ENCODE results near the gene ADAM12.
"Not testable (repeated sequence)": the region's sequence is repeated elsewhere in the genome, so short reads cannot be mapped to it uniquely, and the experiment has no call there.

The ADAM12 gene

DNA sequence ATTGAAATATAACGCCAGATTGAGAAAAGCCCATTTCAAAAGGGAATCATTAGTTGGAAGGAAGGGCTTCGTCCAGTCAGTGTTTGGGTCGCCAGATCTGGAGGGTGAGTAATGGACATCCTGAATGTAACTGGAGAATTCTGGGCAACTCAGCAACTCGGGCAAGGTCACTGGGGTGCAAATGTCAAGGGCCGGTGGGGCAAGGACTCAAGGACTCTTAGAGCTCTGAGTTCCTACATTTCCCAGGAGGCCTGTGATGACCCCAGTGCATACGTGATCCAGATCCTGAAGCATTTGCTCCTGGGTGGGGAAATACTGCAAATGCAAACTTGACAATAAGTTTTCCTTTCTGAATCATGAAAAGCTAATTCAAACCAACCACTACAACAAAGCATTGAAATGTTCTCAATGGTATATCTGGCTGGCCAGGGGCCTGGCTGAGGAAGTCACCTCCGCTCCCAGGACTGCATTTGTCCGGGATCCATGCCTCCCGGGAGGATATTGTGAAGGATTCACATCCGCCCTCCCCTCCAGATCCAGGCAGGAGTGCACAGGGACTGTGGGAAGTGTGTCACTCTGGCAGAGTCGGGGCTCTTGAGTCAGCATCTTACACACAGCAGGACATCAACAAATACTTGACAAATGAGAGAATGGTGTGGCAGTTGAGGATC is 327.9 kb downstream of the ADAM12 start:
- Mint-ChIP-seq H3K27ac (ENCODE audit: low read depth) (no peak overlapping the region), H3K9me3 (no peaks in the 10 kb centered on the region), H3K27me3 (peaks cover 13% of the 10 kb centered on the region), H3K36me3 (ENCODE audit: insufficient read depth) (no peaks in the 10 kb centered on the region), H3K4me3 (no peak overlapping the region), H3K4me1 (no peaks in the 10 kb centered on the region)
- DNase-seq (ENCODE audit: low spot score in 2 of 2) = no peak
- ATAC-seq (replicated peaks; ENCODE audit: extremely low read depth, poor library complexity, severe bottlenecking) = no peak

GRCh38 chr10:126059076-126059826 is 329.0 kb downstream of the ADAM12 start:
- no peaks in the 10 kb centered on the region for H3K36me3 Mint-ChIP-seq (ENCODE audit: insufficient read depth)
- no peak overlapping the region for H3K4me3 Mint-ChIP-seq
- H3K9me3 Mint-ChIP-seq = no peaks in the 10 kb centered on the region
- no peaks in the 10 kb centered on the region for H3K4me1 Mint-ChIP-seq
- ATAC-seq (replicated peaks; ENCODE audit: extremely low read depth, poor library complexity, severe bottlenecking) = no peak
- no peak for DNase-seq (ENCODE audit: low spot score in 2 of 2)
- peaks cover 13% of the 10 kb centered on the region for H3K27me3 Mint-ChIP-seq
- H3K27ac Mint-ChIP-seq (ENCODE audit: low read depth) = no peak overlapping the region

GRCh38 chr10:126058507-126058906 is 329.8 kb downstream of the ADAM12 start:
- no peak for ATAC-seq (replicated peaks; ENCODE audit: extremely low read depth, poor library complexity, severe bottlenecking)
- H3K9me3 Mint-ChIP-seq = no peaks in the 10 kb centered on the region
- H3K4me3 Mint-ChIP-seq = no peak overlapping the region
- no peaks in the 10 kb centered on the region for H3K4me1 Mint-ChIP-seq
- no peak overlapping the region for H3K27ac Mint-ChIP-seq (ENCODE audit: low read depth)
- H3K36me3 Mint-ChIP-seq (ENCODE audit: insufficient read depth) = no peaks in the 10 kb centered on the region
- H3K27me3 Mint-ChIP-seq = peaks cover 13% of the 10 kb centered on the region
- no peak for DNase-seq (ENCODE audit: low spot score in 2 of 2)

- H3K27me3 Mint-ChIP-seq = peaks cover 13% of the 10 kb centered on the region
- no peaks in the 10 kb centered on the region for H3K36me3 Mint-ChIP-seq (ENCODE audit: insufficient read depth)
- no peak for ATAC-seq (replicated peaks; ENCODE audit: extremely low read depth, poor library complexity, severe bottlenecking)
Observed at GRCh38 chr10:126058104-126058503, 330.2 kb downstream of the ADAM12 start.

GRCh38 chr10:126057494-126057893 is 330.8 kb downstream of the ADAM12 start:
- Mint-ChIP-seq H3K9me3 (no peaks in the 10 kb centered on the region), H3K36me3 (ENCODE audit: insufficient read depth) (no peaks in the 10 kb centered on the region), H3K27ac (ENCODE audit: low read depth) (no peak overlapping the region), H3K27me3 (peaks cover 18% of the 10 kb centered on the region), H3K4me1 (no peaks in the 10 kb centered on the region), H3K4me3 (no peak overlapping the region)
- ATAC-seq (replicated peaks; ENCODE audit: extremely low read depth, poor library complexity, severe bottlenecking) = no peak
- DNase-seq (ENCODE audit: low spot score in 2 of 2) = no peak

More at GRCh38 chr10:126058104-126058503, 330.2 kb downstream of the ADAM12 start:
- Mint-ChIP-seq H3K4me1 (no peaks in the 10 kb centered on the region), H3K27ac (ENCODE audit: low read depth) (no peak overlapping the region), H3K4me3 (no peak overlapping the region), H3K9me3 (no peaks in the 10 kb centered on the region)
- no peak for DNase-seq (ENCODE audit: low spot score in 2 of 2)

DNA sequence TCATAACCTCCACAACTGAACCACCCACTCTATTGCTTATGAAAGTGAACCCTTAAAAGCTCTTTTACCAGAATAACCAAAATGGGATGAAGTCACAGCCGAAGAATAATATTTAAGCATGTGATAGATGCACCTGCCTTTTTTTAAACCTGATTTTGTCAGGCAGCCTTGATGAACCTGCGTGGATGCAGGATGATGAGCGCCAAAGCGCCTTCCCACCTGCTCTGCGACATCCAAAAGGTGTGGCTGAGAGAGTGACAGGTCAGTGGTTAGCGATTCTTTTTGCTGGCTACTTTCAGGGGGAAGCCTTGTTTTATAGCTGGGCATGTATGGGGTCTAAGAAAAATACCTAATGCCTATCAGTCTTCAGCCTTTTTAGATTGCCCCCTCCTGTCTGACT is 334.1 kb downstream of the ADAM12 start:
- Mint-ChIP-seq H3K27me3 (peaks cover 19% of the 10 kb centered on the region), H3K4me1 (no peaks in the 10 kb centered on the region), H3K27ac (ENCODE audit: low read depth) (no peak overlapping the region), H3K9me3 (no peaks in the 10 kb centered on the region), H3K36me3 (ENCODE audit: insufficient read depth) (no peaks in the 10 kb centered on the region), H3K4me3 (no peak overlapping the region)
- ATAC-seq (replicated peaks; ENCODE audit: extremely low read depth, poor library complexity, severe bottlenecking) = no peak
- no peak for DNase-seq (ENCODE audit: low spot score in 2 of 2)

DNA sequence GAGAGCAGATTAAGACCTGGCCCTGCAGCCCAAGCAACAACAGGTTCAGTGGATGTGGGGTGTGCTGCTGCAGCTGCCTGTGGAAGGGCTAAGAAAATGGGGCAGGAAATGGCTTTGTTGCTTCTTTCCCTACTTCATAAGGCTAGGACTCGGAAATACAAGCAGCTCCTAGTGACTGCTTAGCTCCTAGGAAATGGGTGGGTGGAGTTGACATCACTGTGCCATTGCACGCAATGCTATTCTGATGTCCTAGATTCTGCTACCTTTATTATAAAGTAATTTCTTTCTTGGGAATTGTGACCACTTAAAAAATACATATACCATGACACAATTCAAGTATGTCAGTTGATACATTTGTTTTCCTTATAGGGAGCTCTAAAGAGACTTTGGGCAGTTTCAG is 336.1 kb downstream of the ADAM12 start:
- Mint-ChIP-seq H3K9me3 (no peaks in the 10 kb centered on the region), H3K4me1 (no peaks in the 10 kb centered on the region), H3K27ac (ENCODE audit: low read depth) (no peak overlapping the region), H3K27me3 (peaks cover 19% of the 10 kb centered on the region), H3K4me3 (no peak overlapping the region), H3K36me3 (ENCODE audit: insufficient read depth) (no peaks in the 10 kb centered on the region)
- ATAC-seq (replicated peaks; ENCODE audit: extremely low read depth, poor library complexity, severe bottlenecking) (no peak), DNase-seq (ENCODE audit: low spot score in 2 of 2) (no peak)

DNA sequence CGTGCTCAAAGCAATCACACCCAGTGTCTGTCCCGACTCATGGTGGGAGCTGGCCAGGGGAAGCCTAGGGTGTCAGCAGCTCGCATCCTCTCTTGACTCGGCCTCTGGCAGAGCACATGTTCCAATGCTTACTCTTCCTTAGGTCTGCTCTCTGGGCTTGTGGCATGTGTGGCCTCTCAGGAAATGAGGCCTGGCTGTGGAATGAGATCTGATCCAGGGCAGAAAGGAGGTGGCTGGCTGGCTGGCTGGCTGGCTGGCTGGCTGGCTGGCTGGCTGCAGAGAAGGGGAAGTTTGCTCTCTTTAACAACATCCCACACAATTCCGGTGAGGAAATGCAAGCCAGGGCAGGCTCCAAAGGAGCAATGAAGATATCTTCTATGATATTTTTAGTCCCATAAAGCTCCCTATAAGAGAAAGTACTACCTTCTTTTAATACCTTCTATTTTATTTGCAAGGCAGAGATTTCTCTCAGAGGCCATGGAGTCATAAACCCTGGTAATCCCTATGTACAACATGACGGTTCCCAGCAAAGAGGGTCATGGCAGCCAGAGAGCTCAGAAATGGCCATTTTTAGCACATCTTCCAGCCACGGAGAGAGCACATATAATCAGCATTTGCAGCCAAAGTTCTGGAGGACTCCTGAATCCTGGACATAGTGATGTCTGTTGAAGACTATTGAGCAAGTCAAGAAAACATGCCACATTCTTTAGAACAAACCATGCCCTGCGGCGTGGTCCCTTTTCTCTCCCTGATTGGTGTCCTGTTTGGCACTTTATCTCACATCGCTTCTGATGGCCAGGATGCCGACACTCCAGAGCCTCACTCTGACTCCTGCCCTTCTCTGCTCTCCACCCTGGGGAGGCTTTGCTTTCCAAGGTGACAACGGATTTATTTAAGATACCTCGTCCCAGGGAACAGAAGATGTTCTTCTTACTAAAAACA is 338.2 kb downstream of the ADAM12 start:
- no peak for DNase-seq (ENCODE audit: low spot score in 2 of 2)
- Mint-ChIP-seq H3K4me3 (no peak overlapping the region), H3K27ac (ENCODE audit: low read depth) (no peak overlapping the region), H3K9me3 (no peaks in the 10 kb centered on the region), H3K4me1 (no peaks in the 10 kb centered on the region), H3K36me3 (ENCODE audit: insufficient read depth) (no peaks in the 10 kb centered on the region), H3K27me3 (peaks cover 19% of the 10 kb centered on the region)
- no peak for ATAC-seq (replicated peaks; ENCODE audit: extremely low read depth, poor library complexity, severe bottlenecking)

- not testable (repeated sequence) for H3K36me3 Mint-ChIP-seq (ENCODE audit: insufficient read depth); H3K4me3 Mint-ChIP-seq; H3K4me1 Mint-ChIP-seq; H3K27ac Mint-ChIP-seq (ENCODE audit: low read depth); H3K9me3 Mint-ChIP-seq; ATAC-seq (replicated peaks; ENCODE audit: extremely low read depth, poor library complexity, severe bottlenecking); DNase-seq (ENCODE audit: low spot score in 2 of 2)
- H3K27me3 Mint-ChIP-seq = peaks cover 17% of the 10 kb centered on the region
Observed at GRCh38 chr10:126047749-126048148, 340.5 kb downstream of the ADAM12 start.

DNA sequence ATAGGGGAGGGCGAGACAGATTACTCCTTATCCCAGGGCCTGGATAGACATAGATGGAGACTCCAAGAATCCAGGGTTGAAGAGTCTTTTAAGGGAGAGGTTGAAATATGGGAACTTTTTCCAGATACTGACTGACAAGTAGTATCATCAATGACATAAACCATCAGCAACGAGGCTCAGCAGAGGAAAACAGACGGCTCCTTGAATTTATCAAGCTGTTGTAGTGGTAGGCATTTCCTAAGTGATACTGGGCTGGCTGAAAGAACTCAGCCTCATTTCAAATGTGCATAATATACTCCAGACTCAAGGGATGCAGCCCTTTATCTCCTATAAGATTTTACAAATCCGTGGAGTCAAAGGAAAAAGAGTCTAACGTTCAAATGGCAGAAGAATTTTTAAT is 341.4 kb downstream of the ADAM12 start:
- H3K4me3 Mint-ChIP-seq = no peak overlapping the region
- H3K4me1 Mint-ChIP-seq = no peaks in the 10 kb centered on the region
- no peaks in the 10 kb centered on the region for H3K36me3 Mint-ChIP-seq (ENCODE audit: insufficient read depth)

GRCh38 chr10:126045861-126046260 is 342.4 kb downstream of the ADAM12 start:
- DNase-seq (ENCODE audit: low spot score in 2 of 2) = no peak
- H3K27ac Mint-ChIP-seq (ENCODE audit: low read depth) = no peak overlapping the region
- no peaks in the 10 kb centered on the region for H3K4me1 Mint-ChIP-seq
- no peak for ATAC-seq (replicated peaks; ENCODE audit: extremely low read depth, poor library complexity, severe bottlenecking)
- no peaks in the 10 kb centered on the region for H3K9me3 Mint-ChIP-seq
- H3K4me3 Mint-ChIP-seq = no peak overlapping the region
- H3K36me3 Mint-ChIP-seq (ENCODE audit: insufficient read depth) = no peaks in the 10 kb centered on the region
- H3K27me3 Mint-ChIP-seq = no peaks in the 10 kb centered on the region

More for the DNA sequence above, 341.4 kb downstream of the ADAM12 start:
- Mint-ChIP-seq H3K9me3 (no peaks in the 10 kb centered on the region), H3K27me3 (peaks cover 8% of the 10 kb centered on the region), H3K27ac (ENCODE audit: low read depth) (no peak overlapping the region)
- no peak for ATAC-seq (replicated peaks; ENCODE audit: extremely low read depth, poor library complexity, severe bottlenecking)
- DNase-seq (ENCODE audit: low spot score in 2 of 2) = no peak

DNA sequence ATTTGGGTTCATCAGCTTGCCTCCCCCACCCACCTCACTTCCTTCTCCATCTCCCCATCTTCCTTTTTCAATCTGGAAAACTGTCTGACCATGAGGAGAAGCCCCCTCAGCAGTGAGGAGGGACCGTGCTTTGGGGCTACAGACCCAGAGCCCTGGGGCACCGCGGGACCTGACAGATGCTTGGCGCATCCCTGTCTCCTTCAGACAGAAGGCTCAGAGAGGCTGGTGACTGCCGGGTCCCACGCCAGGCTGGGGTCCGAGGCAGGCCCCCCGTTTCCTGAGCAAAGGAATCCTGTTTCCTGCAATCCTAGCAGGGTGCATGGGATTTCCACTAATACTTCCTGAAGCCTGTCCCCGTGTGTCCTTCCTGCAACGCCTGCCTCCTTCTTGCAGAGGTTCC is 344.9 kb downstream of the ADAM12 start:
- Mint-ChIP-seq H3K36me3 (ENCODE audit: insufficient read depth) (no peaks in the 10 kb centered on the region), H3K27me3 (no peaks in the 10 kb centered on the region), H3K4me1 (no peaks in the 10 kb centered on the region), H3K27ac (ENCODE audit: low read depth) (no peak overlapping the region), H3K9me3 (no peaks in the 10 kb centered on the region), H3K4me3 (no peak overlapping the region)
- DNase-seq (ENCODE audit: low spot score in 2 of 2) (no peak), ATAC-seq (replicated peaks; ENCODE audit: extremely low read depth, poor library complexity, severe bottlenecking) (no peak)

Data from central memory CD8-positive, alpha-beta T cell (primary cell).